Stomach (tissue), 4 donors: Measurements from ENCODE around the gene SCRT2.

Experiments used
- POLR2A ChIP-seq, 4 donors: fragments of 450-650 bp; IDR thresholded peaks; one replicate each; pipeline ENCODE4 v1.6.1; 2016; ENCODE audit warnings: antibody characterized with exemption in 4 of 4, control low read depth in 2 of 4, mild to moderate bottlenecking in 1 of 4, moderate library complexity in 1 of 4
- TF ChIP-seq, protein P1 (sequence below), 7 experiments: fragments of 450-650 bp in 4 of 7; fragments of 200-600 bp in 3 of 7; sonication (generic) in 3 of 7; IDR thresholded peaks; one replicate each; pipeline ENCODE4 v1.5.1; 2016 to 2019; ENCODE audit warnings: antibody characterized with exemption in 7 of 7, control low read depth in 2 of 7, mild to moderate bottlenecking in 1 of 7

DNA sequence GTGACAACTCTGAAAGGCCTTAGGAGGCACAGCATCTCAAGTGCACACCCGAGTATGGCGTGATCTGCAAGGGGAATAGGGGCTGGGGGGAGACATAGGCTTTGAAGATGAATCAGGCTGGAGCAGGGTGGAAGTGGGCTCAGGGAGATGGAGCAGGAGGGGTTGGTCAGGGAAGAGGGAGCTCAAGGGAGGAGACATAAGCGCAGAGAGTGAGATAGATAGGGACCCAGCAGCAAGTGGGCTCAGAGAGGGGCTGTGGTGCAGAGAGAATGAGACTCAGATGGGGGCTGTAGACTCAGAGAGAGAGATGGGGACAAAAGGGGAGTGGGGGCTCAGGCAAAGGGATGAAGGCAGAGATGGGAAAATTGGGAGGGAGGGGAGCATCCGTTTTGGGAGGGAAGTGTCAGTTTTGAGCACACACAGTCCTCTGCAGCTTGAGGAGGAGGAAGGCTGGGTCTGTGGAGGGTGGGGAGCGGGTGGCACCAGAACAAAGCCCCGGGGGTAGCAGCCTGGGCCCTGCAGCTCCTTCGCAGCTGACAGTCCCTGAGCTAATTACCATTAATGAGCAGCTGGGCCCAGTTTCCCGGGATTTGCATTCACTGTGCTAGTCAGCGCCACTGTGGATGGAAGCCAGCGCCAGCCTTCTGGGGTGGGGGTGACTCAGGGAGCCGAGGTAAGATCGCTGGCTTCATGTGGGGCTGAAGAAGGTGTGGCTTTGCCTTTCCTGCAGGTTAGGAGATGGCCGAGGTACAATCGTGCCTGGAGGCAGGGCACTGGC lies 41.3 kb downstream of the SCRT2 start:
- TF ChIP-seq, protein P1, sequence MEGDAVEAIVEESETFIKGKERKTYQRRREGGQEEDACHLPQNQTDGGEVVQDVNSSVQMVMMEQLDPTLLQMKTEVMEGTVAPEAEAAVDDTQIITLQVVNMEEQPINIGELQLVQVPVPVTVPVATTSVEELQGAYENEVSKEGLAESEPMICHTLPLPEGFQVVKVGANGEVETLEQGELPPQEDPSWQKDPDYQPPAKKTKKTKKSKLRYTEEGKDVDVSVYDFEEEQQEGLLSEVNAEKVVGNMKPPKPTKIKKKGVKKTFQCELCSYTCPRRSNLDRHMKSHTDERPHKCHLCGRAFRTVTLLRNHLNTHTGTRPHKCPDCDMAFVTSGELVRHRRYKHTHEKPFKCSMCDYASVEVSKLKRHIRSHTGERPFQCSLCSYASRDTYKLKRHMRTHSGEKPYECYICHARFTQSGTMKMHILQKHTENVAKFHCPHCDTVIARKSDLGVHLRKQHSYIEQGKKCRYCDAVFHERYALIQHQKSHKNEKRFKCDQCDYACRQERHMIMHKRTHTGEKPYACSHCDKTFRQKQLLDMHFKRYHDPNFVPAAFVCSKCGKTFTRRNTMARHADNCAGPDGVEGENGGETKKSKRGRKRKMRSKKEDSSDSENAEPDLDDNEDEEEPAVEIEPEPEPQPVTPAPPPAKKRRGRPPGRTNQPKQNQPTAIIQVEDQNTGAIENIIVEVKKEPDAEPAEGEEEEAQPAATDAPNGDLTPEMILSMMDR (IDR thresholded peaks at IDR 0.05): no peak
- TF ChIP-seq POLR2A (IDR thresholded peaks at IDR 0.05): no peak
